T-helper 2 cell treated with Interferon-gamma antibody and Interleukin-4, amounts not matched to agents 100 ng/mL and 5 ng/mL, for 36 hours (primary cell): Measurements from ENCODE around the gene VPS13D. TPM values are rescaled to one million over a fixed set of nuclear protein-coding genes. Genes with fewer than 3 reads are reported as not detected.

Experiments
- intact Hi-C: fragments of 100-400 bp; cut with micrococcal nuclease; formaldehyde crosslinking; loops from one replicate; pipeline ENCODE4 v1.15.1; 2023
- total RNA-seq: library from RNA; stranded (reverse); gene quantifications from 2 replicates; pipeline ENCODE4 v1.2.3, GENCODE V29; 2022

The VPS13D gene
- total RNA-seq, 1 donor from 2014 or later: 30.9 TPM

DNA sequence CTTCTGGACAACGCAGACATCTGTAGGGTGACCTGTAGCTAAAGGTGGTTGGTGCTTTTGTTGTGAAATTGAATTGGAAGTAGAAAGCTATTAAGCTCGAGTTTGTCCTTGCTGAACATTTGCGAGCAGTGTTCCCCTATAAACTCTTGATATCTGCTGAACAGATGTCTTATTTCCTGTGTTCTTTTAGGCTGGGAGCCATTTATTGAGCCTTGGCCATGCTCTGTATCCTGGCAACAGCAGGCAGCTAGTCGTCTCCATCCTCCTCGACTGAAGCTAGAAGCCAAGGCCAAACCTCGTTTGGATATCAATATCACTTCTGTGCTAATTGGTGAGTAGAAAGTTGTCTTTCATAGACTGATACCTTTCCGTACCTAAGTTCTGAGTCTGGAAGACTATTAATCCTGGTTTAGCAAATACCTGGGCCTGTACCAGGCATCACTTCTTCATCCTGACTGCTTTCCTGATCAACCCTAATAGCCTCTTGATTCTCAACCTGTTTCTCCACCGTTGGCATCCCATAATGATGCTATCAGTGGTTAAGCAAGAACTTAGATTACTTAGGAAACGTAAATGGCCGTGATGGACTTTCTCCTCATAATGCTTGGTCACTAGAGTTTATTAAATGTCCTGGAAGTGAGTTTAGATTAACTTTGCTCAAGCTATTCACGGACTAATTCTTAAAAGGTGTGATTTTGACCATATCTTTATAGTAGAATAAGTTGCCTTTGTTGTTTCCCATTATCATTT is 103.4 kb downstream of the VPS13D start:
- intact Hi-C loops: no loop called here

DNA sequence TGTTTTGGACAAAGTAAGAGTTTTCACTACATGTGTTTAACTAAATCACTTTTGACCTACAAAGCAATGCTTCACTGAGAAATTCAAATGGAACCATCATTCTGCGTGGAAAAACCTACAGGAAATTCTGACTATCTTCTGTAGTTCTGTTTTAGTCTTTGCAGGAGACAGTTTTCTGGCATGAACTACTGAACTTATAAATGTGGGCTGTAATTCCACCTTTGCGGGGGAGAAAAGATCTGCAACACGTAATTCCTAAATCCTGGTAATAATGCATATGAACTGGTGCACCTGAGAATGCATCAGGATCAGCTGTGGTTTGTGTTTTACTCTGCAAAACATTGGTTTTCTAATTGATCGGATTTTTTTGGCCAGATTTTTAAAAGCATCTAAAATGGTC is 106.0 kb downstream of the VPS13D start:
- intact Hi-C loops: no loop called here

DNA sequence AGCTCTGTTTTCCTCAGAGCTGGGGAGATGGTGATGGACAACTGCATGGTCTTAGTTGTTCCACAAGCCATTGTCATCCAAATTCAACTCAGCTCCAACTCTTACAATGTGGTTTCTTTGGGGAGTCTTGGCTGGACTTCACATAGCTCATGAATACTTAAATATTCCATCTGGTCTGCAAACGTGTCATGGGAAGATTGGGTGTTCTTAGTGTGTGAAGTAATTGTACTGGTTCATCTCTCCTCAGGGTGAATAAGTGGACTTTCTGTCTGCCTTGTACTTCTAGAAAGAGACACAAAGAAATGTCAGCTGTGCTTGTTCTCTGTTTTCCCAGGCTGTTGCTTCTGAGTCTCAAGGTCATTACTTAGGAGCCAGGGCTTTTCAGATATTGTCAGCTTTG is 106.6 kb downstream of the VPS13D start:
- intact Hi-C loops: no loop called here

DNA sequence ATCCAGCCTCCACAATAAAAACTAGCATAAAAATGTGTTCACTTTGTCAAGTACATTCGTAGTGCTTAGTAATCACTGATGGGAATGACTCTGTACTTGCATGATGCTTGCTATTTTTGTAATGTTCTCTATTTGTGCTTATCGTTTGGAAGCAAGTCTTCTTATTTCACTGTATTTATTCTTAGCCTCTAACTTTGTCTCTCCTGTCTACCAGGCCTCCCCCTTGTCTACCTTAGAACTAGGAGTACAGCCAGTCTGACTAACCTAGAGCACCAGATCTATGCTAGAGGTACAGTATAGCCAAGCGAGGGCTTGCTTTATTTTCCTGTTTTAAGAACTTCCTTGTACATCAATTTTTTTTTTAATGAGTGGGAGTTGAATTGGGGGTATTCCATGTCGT is 108.2 kb downstream of the VPS13D start:
- intact Hi-C loops: no loop called here

DNA sequence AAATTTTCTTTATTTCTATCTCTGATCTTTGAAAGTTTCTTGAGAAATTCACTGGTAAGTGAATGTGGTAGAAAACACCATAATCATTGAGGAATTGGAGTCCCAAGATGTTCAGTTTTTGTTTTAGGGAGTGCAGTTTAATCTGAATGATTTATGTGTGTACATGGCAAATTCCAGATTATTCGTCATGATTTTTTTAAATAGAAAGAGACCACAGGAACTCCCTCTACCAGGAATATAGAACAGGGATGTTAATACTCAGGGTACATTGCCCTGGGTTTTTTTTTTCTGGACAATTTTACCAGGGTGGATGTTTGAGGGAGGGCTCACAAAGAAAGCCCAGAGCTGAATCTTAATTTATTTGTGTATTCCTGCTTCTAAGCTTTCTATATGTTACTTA is 109.0 kb downstream of the VPS13D start:
- intact Hi-C loops: no loop called here

DNA sequence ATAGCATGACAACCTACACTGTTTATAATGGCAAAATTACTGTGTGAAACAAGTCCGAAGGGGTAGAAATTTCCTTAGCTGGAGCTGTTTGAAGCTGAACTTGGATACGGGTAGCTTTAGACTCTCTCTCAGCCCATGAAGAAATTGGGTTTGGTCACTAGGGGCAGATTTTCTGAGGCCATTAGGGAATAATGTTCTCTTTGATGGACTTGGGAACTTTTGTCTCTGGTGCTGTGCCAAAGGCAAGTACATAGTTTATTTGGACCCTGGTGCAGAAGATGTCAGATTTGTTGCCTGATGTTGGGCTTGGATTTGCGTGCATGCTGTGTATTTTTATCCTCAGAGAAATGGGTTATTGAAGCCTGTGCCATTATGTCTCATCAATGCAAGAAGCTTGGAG is 109.6 kb downstream of the VPS13D start:
- intact Hi-C loops: no loop called here

DNA sequence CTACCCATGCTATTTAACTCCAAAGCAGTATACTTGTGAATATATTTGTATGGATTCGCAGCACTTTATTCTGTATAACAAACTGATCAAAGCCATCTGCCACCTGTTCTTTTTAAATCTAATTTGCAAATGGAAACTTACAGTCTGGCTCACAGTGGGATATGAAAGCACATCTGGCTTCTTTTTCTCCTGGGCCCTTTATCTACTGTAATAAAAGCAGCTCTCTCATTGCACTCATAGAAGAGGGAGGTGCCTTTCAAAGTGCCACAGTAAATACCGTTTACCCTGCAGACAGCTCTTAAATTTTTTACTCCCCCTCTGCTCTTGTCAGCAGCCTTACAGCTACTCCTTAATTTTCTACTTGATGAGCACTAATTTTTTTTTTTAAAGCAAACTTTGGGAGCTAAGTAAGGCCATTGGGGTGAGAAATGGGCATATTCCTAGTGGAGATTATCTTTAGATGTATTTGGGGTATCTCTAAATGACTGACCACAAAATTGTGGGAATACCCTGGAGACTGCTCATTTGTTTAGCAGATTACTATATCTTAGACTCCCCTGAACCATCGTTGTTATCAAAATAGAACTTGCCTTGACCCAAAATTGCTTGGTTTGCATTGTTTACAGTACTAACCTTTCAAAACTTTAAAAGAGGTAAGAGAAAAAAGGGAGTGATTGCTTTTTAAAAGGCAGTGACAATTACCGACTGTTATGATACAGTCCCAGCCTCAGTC is 110.1 kb downstream of the VPS13D start:
- intact Hi-C loops: loop anchor here (10.0 kb wide), 1 partner anchor 95 kb away; no protein-coding TSS in a partner anchor

DNA sequence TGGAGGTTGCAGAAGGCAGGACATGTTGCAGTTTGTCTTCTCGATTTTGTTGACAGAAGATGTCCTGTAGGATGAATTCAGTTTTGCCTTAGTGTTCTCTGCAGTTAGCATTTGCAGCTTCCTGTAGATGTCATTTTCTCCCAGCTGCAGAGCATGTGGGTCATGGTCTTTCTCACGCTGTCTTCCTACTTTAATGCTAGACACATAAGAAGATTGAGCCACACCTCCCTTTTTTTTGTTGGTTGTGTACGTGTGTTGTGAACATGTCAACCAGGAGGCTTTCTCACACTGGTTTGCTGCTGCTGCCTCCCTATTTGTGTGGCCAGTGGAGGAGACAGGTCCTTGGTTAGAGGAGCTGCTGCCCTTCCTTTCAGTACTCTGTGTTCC is 110.7 kb downstream of the VPS13D start:
- intact Hi-C loops: loop anchor here (10.0 kb wide), 1 partner anchor 94 kb away; no protein-coding TSS in a partner anchor

DNA sequence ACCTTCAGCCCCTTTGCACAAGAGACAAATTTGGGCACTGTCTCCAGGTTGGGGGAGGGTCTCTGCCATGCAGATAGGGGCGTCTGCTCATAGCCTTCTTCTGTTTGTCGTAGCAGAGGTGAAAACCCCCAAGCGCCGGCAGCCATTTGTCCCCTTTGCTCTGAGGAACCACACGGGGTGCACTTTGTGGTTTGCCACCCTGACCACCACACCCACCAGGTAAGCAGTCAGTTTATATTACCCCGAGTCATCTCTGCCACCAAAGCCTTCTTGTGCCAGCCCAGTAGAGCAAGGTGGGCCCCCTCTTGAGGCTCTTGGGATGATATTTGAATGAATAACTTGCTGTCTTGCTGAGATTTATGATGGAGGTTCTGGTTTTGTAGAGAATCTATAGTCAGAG is 111.8 kb downstream of the VPS13D start:
- intact Hi-C loops: loop anchor here (10.0 kb wide), 1 partner anchor 93 kb away; no protein-coding TSS in a partner anchor

DNA sequence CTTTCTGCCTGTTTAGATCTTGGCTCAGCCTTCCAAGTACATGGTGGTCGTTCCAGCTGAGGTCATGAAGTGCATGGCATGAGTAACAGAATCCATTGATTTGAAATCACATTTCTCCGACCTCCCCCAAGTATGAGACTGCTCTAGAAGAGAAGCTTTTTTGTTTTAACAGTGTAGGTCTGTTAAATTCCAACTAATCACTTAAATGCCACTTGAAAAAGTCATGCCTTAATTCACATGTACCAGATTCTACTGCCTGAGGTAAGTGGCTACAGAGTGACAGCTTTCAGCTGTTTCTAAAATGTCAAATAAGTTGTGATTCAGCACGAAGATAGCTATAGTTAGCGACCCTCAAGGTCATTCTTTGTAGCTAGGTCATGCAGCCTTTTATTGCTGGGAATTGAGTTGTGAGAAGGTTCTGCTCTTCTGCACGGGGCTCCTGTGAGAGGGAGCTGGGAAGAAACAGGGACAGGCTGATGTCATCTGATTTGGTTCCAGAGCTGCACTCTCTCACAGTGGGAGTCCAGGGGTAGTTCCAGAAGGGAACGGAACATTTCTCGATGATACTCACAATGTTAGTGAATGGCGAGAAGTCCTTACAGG is 112.7 kb downstream of the VPS13D start:
- intact Hi-C loops: loop anchor here (10.0 kb wide), 1 partner anchor 92 kb away; no protein-coding TSS in a partner anchor

DNA sequence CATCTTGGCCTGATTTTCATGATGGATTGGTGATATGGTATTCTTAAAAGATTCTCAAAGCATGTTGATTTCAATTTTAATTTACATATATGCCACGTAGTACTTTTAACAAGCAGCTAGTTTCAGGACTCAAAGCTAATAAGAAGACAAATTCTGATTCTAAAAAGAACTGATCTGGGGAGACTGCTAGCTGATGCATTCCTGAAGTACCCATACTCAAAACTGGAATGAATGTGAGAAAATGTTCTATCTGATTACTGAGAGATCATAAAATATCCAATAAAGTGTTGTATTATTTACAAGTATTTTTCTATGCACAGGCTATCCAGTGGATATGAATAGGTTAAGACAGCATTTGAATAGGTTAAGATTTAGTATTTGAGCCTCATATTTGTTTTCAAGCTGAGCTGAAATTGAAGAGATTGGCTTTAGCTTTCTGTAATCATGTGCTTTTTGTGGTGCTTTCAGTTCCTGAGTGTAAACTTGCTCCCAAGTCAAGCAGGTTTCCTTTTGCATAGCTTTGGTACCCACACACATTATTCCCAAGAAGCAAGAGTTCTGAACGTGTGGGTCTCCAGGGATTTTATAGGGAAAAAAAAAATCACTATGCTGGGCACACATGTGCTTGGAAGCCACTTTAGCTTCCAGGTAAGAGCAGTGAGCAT is 114.1 kb downstream of the VPS13D start:
- intact Hi-C loops: loop anchor here (10.0 kb wide), 1 partner anchor 91 kb away; no protein-coding TSS in a partner anchor

DNA sequence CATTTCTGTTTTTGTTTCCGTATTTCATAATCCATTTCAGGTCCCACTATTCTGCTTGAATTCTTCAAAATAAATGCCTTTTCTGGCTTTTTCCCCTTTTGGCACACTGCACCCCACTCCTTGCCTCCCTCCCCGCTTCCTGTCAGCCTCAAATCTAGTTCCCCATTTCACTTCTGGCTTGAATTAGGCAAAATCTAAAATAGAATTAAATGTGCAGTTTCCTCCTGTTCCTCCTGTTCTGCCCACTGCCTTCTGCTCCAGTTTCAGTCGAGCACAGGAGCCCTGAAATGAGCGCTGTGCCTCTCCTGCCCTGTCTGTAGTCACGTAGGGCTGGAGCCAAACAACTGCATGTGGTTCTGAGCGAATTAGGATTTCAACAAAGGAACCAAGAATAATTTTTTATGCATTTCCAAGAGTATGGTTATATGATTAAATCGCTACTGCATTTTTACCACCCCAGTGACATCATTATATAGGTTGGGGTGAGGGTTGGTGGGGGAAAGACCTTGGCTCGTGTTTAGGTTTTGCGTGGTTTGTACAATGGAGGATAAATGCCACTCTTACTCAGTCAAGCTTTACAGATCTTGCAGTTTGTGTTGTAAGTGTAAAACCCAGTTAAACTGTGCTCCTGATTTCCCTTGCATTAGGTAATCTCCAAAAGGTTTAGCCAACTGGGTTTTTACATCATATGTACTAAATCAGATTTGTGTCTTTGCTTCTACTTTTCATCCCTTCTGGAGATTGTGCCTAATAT is 114.9 kb downstream of the VPS13D start:
- intact Hi-C loops: loop anchor here (1.0 to 10.0 kb wide), 2 partner anchors 90 to 275 kb away; no protein-coding TSS in a partner anchor

DNA sequence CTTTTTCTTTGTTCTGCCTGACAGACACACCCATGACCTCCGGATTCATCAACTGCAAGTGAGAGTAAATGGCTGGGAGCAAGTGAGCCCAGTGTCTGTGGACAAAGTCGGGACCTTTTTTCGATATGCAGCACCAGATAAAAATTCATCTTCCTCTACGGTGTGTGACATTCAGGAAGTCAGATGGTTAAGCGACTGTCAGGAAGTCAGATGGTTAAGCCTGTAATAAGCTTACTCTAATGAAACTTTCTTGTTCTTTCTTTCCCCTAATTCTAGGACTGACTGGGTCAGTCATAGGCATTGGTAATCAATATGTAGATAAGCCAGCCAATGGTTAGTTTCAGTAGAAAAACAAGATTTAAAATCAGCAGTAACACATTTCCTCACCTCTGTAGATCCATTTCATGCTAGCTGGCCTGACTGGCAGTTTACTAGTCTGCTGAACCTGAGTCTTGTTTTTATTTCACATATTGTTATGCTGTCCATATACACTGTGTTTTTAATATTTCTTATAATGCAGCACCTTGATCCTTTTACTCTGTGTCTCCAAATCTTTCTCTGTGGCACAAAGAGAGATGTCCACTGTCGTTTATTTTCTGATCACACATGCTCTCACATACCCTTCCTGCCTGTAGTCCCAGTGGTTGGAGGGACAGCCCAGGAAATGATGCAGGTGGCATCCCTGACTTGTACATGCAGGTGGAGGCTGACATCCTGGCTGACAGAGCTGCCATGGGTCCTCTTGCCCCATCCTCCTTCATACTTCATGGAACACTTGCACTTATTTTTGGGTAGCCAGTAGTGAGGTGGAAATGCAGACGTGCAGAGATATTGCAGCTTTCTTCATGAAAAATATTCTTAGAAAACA is 115.8 kb downstream of the VPS13D start:
- intact Hi-C loops: loop anchor here (1.0 to 10.0 kb wide), 2 partner anchors 89 to 274 kb away; no protein-coding TSS in a partner anchor

DNA sequence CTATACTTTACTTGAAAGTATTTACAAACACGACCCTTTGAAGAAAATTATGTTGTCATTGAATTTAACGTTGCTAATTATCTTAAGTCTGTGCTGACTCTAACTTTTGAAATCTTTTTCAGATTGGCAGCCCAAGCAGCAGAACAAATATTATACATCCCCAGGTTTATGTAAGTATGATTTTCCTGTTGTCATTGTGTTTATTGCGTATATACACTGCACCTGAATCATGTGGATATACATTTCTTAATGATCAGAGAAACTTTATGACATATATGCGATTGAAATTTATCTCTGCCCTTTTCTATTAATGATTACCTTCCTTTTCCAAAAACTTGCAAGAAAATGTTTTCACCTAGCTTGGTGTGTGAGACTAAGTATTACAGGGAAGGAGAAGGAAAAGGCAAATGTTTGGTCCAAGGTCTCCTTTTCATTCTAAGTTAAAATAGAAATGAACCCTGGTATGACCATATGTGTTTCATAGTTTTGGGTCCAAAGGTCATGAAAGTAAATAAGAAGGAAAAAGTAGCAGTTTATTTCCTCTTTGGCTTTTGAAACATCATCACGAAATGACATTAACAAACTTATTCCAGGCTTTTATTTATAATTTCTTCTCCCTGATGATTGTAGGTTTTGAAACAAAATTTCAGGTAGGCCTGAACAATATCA is 116.8 kb downstream of the VPS13D start:
- intact Hi-C loops: loop anchor here (10.0 kb wide), 1 partner anchor 88 kb away; no protein-coding TSS in a partner anchor

DNA sequence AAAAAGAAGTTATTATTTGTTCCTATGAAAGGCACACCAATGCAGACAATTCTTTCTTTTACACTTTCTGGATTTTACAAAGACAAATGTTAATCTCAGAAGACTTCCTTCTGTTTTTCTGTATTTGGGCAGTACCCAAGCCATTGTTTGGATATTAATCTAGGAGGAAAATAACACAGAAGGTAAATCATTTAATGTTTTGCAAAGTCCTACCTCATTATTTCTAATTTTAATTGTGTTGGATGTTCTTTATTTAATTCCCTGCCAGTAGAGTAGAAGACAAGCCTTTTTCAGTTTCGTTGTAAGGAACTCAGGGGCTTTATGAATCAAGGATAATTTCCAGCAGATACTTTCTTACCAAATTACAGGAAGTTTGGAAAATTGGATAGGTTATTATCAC is 118.3 kb downstream of the VPS13D start:
- intact Hi-C loops: loop anchor here (10.0 kb wide), 1 partner anchor 87 kb away; no protein-coding TSS in a partner anchor

DNA sequence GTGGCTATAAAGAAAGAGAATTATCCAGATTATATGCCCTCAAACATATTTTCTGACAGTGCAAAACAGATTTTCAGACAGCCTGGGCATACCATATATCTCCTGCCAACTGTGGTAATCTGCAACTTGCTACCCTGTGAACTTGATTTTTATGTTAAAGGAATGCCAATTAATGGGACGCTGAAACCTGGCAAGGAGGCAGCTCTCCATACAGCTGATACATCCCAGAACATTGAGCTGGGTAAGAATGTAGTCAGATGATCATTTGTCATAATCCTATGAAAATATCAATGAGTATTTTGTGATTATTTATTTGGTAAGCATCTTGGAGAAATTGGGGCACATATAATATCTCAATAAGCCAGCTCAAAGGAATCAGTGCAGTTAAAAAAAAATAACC is 124.2 kb downstream of the VPS13D start:
- intact Hi-C loops: no loop called here

DNA sequence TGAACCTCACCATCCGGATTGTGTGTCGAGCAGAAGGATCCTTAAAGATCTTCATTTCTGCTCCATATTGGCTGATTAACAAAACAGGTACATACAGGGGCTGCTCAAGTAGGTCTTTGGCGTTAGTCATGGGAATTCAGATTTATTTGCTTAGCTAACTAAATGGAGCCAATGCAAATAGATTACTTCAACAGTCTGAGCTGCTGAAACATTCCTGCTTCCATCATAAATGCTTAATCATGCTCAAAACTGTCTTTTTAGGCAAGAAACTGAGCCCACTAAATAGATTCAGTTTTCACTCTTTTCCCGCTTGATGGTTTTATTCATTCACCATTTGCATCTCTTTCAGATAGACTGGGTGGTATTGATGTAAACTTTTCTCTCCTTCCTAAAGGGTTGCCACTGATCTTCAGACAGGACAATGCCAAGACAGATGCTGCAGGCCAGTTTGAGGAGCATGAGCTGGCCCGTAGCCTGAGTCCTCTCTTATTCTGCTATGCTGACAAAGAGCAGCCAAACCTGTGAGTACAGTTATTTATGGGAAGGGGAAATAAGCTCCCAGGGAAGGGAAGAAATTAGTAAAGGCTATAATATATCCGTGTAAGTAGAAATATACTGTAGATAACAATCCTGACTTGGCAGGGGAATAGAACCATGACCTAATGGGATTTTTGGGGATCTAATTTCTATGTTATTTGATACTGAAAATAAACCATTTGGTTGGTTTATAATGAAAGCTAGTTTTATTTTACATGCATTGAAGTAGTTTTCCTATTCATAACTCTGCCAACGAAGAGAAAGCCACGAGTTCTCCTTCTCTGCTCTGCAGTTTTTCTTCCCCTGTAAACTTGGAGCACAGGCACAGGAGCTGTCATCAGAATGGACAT is 126.4 kb downstream of the VPS13D start:
- intact Hi-C loops: no loop called here

DNA sequence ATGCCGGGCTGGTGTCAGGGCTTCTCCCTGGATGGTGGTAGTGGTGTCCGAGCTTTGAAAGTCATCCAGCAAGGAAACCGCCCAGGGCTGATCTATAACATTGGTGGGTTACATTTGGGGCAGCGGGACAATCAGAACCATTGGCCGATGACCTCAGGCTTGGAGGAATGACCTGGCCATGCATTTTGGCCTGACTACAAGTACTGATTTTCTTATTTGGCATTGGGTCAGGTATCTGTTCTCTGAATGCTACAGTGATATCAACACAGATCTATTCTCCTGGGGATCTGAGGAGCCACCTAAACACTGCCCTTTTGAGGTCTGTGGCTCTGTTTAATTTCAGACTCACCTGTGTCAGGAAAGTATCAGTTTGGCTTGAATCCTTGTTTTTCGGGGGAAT is 128.7 kb downstream of the VPS13D start:
- intact Hi-C loops: no loop called here
